H1 (cell line): ENCODE results near the gene ZBED6. TPM values are rescaled to one million over a fixed set of nuclear protein-coding genes. Genes with fewer than 3 reads are reported as not detected.

Source experiments
- CTCF ChIA-PET: fragments of 300-600 bp; sonication (Branson Sonifier 250); formaldehyde crosslinking; loops from one replicate; lab custom pipeline; 2021; ENCODE audit not compliant: partially characterized antibody; lab: Charles Lee
- POLR2A ChIA-PET: fragments of 300-600 bp; sonication (Branson Sonifier 250); formaldehyde crosslinking; loops from one replicate; lab custom pipeline; 2021; ENCODE audit warnings: inconsistent platforms; ENCODE audit not compliant: partially characterized antibody; lab: Charles Lee
- DNase-seq, 2 experiments: peaks; one replicate each; pipeline versions ENCODE4 v3.0.0 to v3.0.0-alpha.2; 2010 to 2022; ENCODE audit warnings: low spot score in 2 of 2, low read depth in 1 of 2, mixed read lengths in 1 of 2
- FAIRE-seq: peaks from 2 replicates; lab custom pipeline; 2011; peaks lifted over from hg19 to GRCh38; lab: Jason Lieb, UNC
- H2AFZ ChIP-seq: 2 replicates; pipeline ENCODE4 v1.8.1; 2012; ENCODE audit warnings: low read length, inconsistent platforms
- H2AK5ac ChIP-seq: 2 replicates; pipeline ENCODE4 v1.6.1; 2013; ENCODE audit warnings: low read depth, low read length
- H2BK120ac ChIP-seq: replicated peaks from 2 replicates; pipeline ENCODE3; 2013; ENCODE audit warnings: low read depth, low read length, inconsistent platforms
- H2BK12ac ChIP-seq: 2 replicates; pipeline ENCODE4 v1.6.1; 2013; ENCODE audit warnings: low read depth, low read length
- H2BK15ac ChIP-seq: 2 replicates; pipeline ENCODE4 v1.6.1; 2013; ENCODE audit warnings: low read length
- H2BK20ac ChIP-seq: 2 replicates; pipeline ENCODE4 v1.6.1; 2013; ENCODE audit warnings: low read length
- H2BK5ac ChIP-seq: 2 replicates; pipeline ENCODE4 v1.6.1; 2013; ENCODE audit warnings: low read depth, low read length
- H3K14ac ChIP-seq: 2 replicates; pipeline ENCODE4 v1.6.1; 2013; ENCODE audit warnings: inconsistent platforms; ENCODE audit not compliant: insufficient read length
- H3K18ac ChIP-seq: 2 replicates; pipeline ENCODE4 v1.6.1; 2013; ENCODE audit warnings: low read length; ENCODE audit errors: extremely low read depth
- H3K23ac ChIP-seq: 2 replicates; pipeline ENCODE4 v1.6.1; 2013; ENCODE audit warnings: inconsistent platforms; ENCODE audit not compliant: insufficient read length
- H3K23me2 ChIP-seq: 2 replicates; pipeline ENCODE4 v1.6.1; 2013; ENCODE audit warnings: low read depth, low read length
- H3K27ac ChIP-seq: 2 replicates; pipeline ENCODE4 v1.6.1; 2011; ENCODE audit warnings: low read depth, low read length, inconsistent platforms
- H3K27me3 ChIP-seq, 4 experiments: replicated peaks in 1 of 4; 1 replicate in 1 of 4; 2 replicates in 3 of 4; pipeline versions ENCODE4 v1.6.1 to v1.8.1; 2011 to 2013; ENCODE audit warnings: low read length in 3 of 4, mild to moderate bottlenecking in 3 of 4, inconsistent platforms in 2 of 4, mixed read lengths in 2 of 4, moderate library complexity in 1 of 4; ENCODE audit not compliant: control insufficient read depth in 3 of 4, insufficient read depth in 3 of 4; ENCODE audit errors: extremely low read depth in 1 of 4
- H3K36me3 ChIP-seq, 4 experiments: 2 replicates each; pipeline versions ENCODE4 v1.6.1 to v1.8.1; 2011 to 2013; ENCODE audit warnings: mild to moderate bottlenecking in 4 of 4, low read length in 3 of 4, moderate library complexity in 2 of 4, control low read depth in 1 of 4, inconsistent platforms in 1 of 4; ENCODE audit not compliant: insufficient read depth in 4 of 4, control insufficient read depth in 2 of 4
- H3K4ac ChIP-seq: replicated peaks from 2 replicates; pipeline ENCODE3; 2013; ENCODE audit warnings: low read length, low read depth, mixed read lengths, inconsistent platforms; ENCODE audit not compliant: insufficient read length
- H3K4me1 ChIP-seq, 4 experiments: replicated peaks in 1 of 4; 1 replicate in 1 of 4; 2 replicates in 3 of 4; pipeline versions ENCODE4 v1.6.1 to v1.8.1; 2011 to 2013; ENCODE audit warnings: low read length in 3 of 4, inconsistent platforms in 2 of 4, mixed read lengths in 1 of 4; ENCODE audit not compliant: insufficient read depth in 4 of 4, control insufficient read depth in 3 of 4
- H3K4me2 ChIP-seq, 2 experiments: 2 replicates each; pipeline versions ENCODE4 v1.6.1 to v1.8.1; 2011 to 2013; ENCODE audit warnings: low read depth in 2 of 2, low read length in 2 of 2, control low read depth in 1 of 2, inconsistent platforms in 1 of 2, mild to moderate bottlenecking in 1 of 2; ENCODE audit not compliant: insufficient read depth in 1 of 2
- H3K4me3 ChIP-seq, 4 experiments: fragments of 200-600, 300-600 bp in 1 of 4; sonication (generic), shearing (Covaris generic), sonication (Bioruptor Twin) in 1 of 4; 2 replicates each; pipeline versions ENCODE4 v1.5.1 to v1.8.1; 2011 to 2016; ENCODE audit warnings: low read length in 4 of 4, low read depth in 3 of 4, control low read depth in 2 of 4, inconsistent platforms in 2 of 4, mild to moderate bottlenecking in 2 of 4, mixed read lengths in 1 of 4, moderate library complexity in 1 of 4; ENCODE audit not compliant: insufficient read depth in 2 of 4; ENCODE audit errors: extremely low read depth in 1 of 4
- H3K56ac ChIP-seq: replicated peaks from 2 replicates; pipeline ENCODE3; 2013; ENCODE audit warnings: low read depth, mild to moderate bottlenecking, mixed read lengths, low read length, inconsistent platforms; ENCODE audit not compliant: insufficient read length
- H3K79me1 ChIP-seq: 2 replicates; pipeline ENCODE4 v1.6.1; 2013; ENCODE audit warnings: low read depth, low read length, control low read depth
- H3K79me2 ChIP-seq, 2 experiments: 2 replicates each; pipeline versions ENCODE4 v1.6.1 to v1.8.1; 2012 to 2013; ENCODE audit warnings: low read length in 2 of 2, mild to moderate bottlenecking in 2 of 2, inconsistent platforms in 1 of 2; ENCODE audit not compliant: insufficient read depth in 2 of 2, control insufficient read depth in 1 of 2
- H3K9ac ChIP-seq, 4 experiments: replicated peaks in 1 of 4; 1 replicate in 1 of 4; 2 replicates in 3 of 4; pipeline versions ENCODE4 v1.6.1 to v1.8.1; 2011 to 2013; ENCODE audit warnings: low read depth in 3 of 4, low read length in 3 of 4, control low read depth in 2 of 4, mild to moderate bottlenecking in 2 of 4, moderate library complexity in 2 of 4, inconsistent platforms in 1 of 4; ENCODE audit errors: extremely low read depth in 1 of 4
- H3K9me3 ChIP-seq, 2 experiments: 2 replicates each; pipeline versions ENCODE4 v1.6.1 to v1.8.1; 2012 to 2013; ENCODE audit warnings: mild to moderate bottlenecking in 2 of 2, moderate library complexity in 2 of 2, control low read depth in 1 of 2, inconsistent platforms in 1 of 2, low read depth in 1 of 2, low read length in 1 of 2, mixed read lengths in 1 of 2; ENCODE audit not compliant: insufficient read depth in 2 of 2
- H4K20me1 ChIP-seq, 2 experiments: replicated peaks in 1 of 2; 2 replicates each; pipeline versions ENCODE3 to v1.8.1; 2011 to 2013; ENCODE audit warnings: inconsistent platforms in 2 of 2, low read length in 2 of 2, mild to moderate bottlenecking in 1 of 2; ENCODE audit not compliant: insufficient read depth in 2 of 2, control insufficient read depth in 1 of 2
- H4K5ac ChIP-seq: 2 replicates; pipeline ENCODE4 v1.6.1; 2013; ENCODE audit warnings: low read length, low read depth, mixed read lengths, inconsistent platforms; ENCODE audit not compliant: insufficient read length
- H4K8ac ChIP-seq: 2 replicates; pipeline ENCODE4 v1.8.0; 2013; ENCODE audit warnings: mild to moderate bottlenecking, moderate library complexity, low read length, inconsistent platforms; ENCODE audit not compliant: insufficient read depth; ENCODE audit errors: extremely low read depth
- H4K91ac ChIP-seq: replicated peaks from 2 replicates; pipeline ENCODE3; 2013; ENCODE audit warnings: low read length, mixed read lengths, inconsistent platforms; ENCODE audit not compliant: insufficient read length
- HDAC2 ChIP-seq, 2 experiments: fragments of 300-600 bp in 1 of 2; sonication (generic) in 1 of 2; IDR thresholded peaks; 2 replicates each; pipeline ENCODE4 v1.6.1; 2011 to 2012; ENCODE audit warnings: low read depth in 2 of 2, low read length in 2 of 2, mild to moderate bottlenecking in 2 of 2, moderate library complexity in 2 of 2, borderline replicate concordance in 1 of 2, inconsistent platforms in 1 of 2
- KDM1A ChIP-seq: fragments of 200-600, 300-600 bp; sonication (generic); IDR thresholded peaks from 2 replicates; pipeline ENCODE4 v1.7.1; 2016; ENCODE audit warnings: mild to moderate bottlenecking, low read length, borderline replicate concordance
- RXRA ChIP-seq: IDR thresholded peaks from 2 replicates; pipeline ENCODE4 v1.6.1; 2011; ENCODE audit warnings: low read depth, mild to moderate bottlenecking, low read length, moderate library complexity; ENCODE audit not compliant: insufficient read depth
- SIN3A ChIP-seq, 2 experiments: IDR thresholded peaks in 1 of 2; conservative IDR thresholded peaks in 1 of 2; 2 replicates each; pipeline ENCODE4 v1.6.1; 2011 to 2012; ENCODE audit warnings: low read length in 2 of 2, improper control_type of control experiment in 1 of 2, low read depth in 1 of 2, mild to moderate bottlenecking in 1 of 2
- SIX5 ChIP-seq: IDR thresholded peaks from 2 replicates; pipeline ENCODE4 v1.6.1; 2011; ENCODE audit warnings: mild to moderate bottlenecking, low read depth, low read length
- WGBS, 2 experiments: shearing (Covaris generic) in 1 of 2; methylation state at CpG; one replicate each; pipeline versions ENCODE4 v1.1.6 to v1.1.7; 2013 to 2015; ENCODE audit warnings: low lambda C conversion rate in 2 of 2, mixed read lengths in 2 of 2, inconsistent platforms in 1 of 2, low coverage in 1 of 2, missing lambda C conversion rate in 1 of 2; ENCODE audit not compliant: insufficient replicate concordance in 2 of 2, insufficient coverage in 1 of 2, insufficient read length in 1 of 2; ENCODE audit errors: extremely low coverage in 1 of 2, missing lambda C conversion rate in 1 of 2; 5-methylcytosine and 5-hydroxymethylcytosine counted together
- polyA plus RNA-seq, 7 experiments: library from polyadenylated mRNA; depleted of rRNA in 3 of 7; stranded (reverse) in 5 of 7; unstranded in 2 of 7; fragments of >200 nt in 5 of 7; fragments of 200-250 nt in 2 of 7; gene quantifications; 1 replicate in 5 of 7; 2 replicates in 1 of 7; 4 replicates in 1 of 7; pipeline versions ENCODE4 v1.2.1 to v1.2.3, GENCODE V29; 2011 to 2013; ENCODE audit warnings: missing spikeins in 2 of 7, mixed read lengths in 2 of 7
- total RNA-seq: library from RNA; stranded (reverse); fragmentation: NEBNext Ultra II Directional; extraction: Animal tissue kit (Norgen Biotek cat#: 25700); gene quantifications from 2 replicates; pipeline ENCODE4 v1.2.1, GENCODE V29; 2021
- TF ChIP-seq, protein P1 (sequence below), 3 experiments: IDR thresholded peaks; 1 replicate in 2 of 3; 2 replicates in 1 of 3; pipeline versions ENCODE4 v1.5.1 to v1.6.1; 2011; ENCODE audit warnings: low read length in 3 of 3, mild to moderate bottlenecking in 3 of 3, inconsistent platforms in 2 of 3, low read depth in 1 of 3, moderate library complexity in 1 of 3; ENCODE audit not compliant: insufficient read depth in 1 of 3; ENCODE audit errors: control extremely low read depth in 1 of 3
- TF ChIP-seq, protein P2 (sequence below): IDR thresholded peaks from 2 replicates; pipeline ENCODE4 v1.6.1; 2012; ENCODE audit warnings: inconsistent platforms

The ZBED6 gene
- total and polyA plus RNA-seq, 2 of the 8 experiments (the other 6 are each of a cell fraction or from before 2014, with no cell fraction given): 1.4 to 25.9 TPM

DNA sequence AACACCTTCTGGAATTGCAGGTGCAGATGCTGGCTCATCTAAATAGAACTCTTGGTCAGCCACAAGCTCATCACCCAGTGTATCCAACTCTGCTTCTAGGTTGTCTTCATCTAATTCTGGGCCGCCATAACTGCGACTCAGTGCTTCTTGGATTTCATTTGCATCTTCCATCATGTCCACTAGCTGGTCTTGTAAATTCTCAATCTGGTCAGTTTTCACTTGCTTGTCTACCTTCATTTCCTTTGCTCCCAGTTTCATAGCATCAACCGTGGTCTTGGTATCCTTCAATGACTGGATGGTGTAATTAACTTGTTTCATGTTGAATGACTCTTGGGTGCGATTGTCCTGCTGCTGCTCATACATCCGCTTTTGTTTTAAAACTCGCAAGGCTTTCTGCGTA is 10.3 kb downstream of the ZBED6 start:
- no peak overlapping the region for H2BK5ac ChIP-seq
- peaks cover 0 to 80% of the 10 kb centered on the region in 2 experiments; a peak in 3 of 4 replicates for H3K79me2 ChIP-seq
- no peak for TF ChIP-seq SIN3A (conservative IDR thresholded peaks at IDR 0.05 in 1 of 2, IDR thresholded peaks at IDR 0.05 in 1 of 2; ENCODE audit: low read depth in 1 of 2, low read length in 2 of 2)
- TF ChIP-seq KDM1A: no peak
- TF ChIP-seq, protein P1, sequence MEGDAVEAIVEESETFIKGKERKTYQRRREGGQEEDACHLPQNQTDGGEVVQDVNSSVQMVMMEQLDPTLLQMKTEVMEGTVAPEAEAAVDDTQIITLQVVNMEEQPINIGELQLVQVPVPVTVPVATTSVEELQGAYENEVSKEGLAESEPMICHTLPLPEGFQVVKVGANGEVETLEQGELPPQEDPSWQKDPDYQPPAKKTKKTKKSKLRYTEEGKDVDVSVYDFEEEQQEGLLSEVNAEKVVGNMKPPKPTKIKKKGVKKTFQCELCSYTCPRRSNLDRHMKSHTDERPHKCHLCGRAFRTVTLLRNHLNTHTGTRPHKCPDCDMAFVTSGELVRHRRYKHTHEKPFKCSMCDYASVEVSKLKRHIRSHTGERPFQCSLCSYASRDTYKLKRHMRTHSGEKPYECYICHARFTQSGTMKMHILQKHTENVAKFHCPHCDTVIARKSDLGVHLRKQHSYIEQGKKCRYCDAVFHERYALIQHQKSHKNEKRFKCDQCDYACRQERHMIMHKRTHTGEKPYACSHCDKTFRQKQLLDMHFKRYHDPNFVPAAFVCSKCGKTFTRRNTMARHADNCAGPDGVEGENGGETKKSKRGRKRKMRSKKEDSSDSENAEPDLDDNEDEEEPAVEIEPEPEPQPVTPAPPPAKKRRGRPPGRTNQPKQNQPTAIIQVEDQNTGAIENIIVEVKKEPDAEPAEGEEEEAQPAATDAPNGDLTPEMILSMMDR (IDR thresholded peaks at IDR 0.05; ENCODE audit: control extremely low read depth in 1 of 3, insufficient read depth in 1 of 3, low read depth in 1 of 3, low read length in 3 of 3): no peak
- no peak for TF ChIP-seq SIX5
- TF ChIP-seq, protein P2, sequence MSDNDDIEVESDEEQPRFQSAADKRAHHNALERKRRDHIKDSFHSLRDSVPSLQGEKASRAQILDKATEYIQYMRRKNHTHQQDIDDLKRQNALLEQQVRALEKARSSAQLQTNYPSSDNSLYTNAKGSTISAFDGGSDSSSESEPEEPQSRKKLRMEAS: no peak
- no peak for TF ChIP-seq HDAC2 (IDR thresholded peaks at IDR 0.05; ENCODE audit: borderline replicate concordance in 1 of 2, low read depth in 2 of 2, low read length in 2 of 2)
- no peak for TF ChIP-seq RXRA

More for the DNA sequence above, 10.3 kb downstream of the ZBED6 start:
- Histone ChIP-seq H2BK15ac (no peak overlapping the region), H3K9me3 (no peaks in the 10 kb centered on the region), H2AFZ (no peak overlapping the region), H4K91ac (no peak overlapping the region), H2BK20ac (no peak overlapping the region), H3K79me1 (peaks cover 5% of the 10 kb centered on the region), H3K4me1 (no peaks in the 10 kb centered on the region), H4K20me1 (peaks cover 2% of the 10 kb centered on the region in 2 experiments), H3K4me2 (no peak overlapping the region), H3K27me3 (no peaks in the 10 kb centered on the region), H3K23me2 (no peaks in the 10 kb centered on the region), H3K18ac (no peak overlapping the region), H2BK12ac (no peak overlapping the region), H3K14ac (no peak overlapping the region), H3K4me3 (no peak overlapping the region), H3K56ac (no peak overlapping the region), H2AK5ac (no peak overlapping the region), H3K23ac (no peak overlapping the region), H3K9ac (peak overlapping the region in 1 of 4 experiments; percentile 54; a peak in 1 of 7 replicates), H3K4ac (no peak overlapping the region), H3K27ac (no peak overlapping the region), H2BK120ac (no peak overlapping the region), H4K5ac (no peak overlapping the region), H4K8ac (no peak overlapping the region), H3K36me3 (peaks cover 2 to 43% (median 12%) of the 10 kb centered on the region in 4 experiments; a peak in 5 of 8 replicates)
- FAIRE-seq (no peak), DNase-seq (no peak)
- ChIA-PET CTCF (interaction anchor here (0.6 kb wide), 1 partner anchor 98 kb away, joined by 3 read pairs; no protein-coding TSS in a partner anchor), POLR2A (interaction anchor here (0.6 kb wide), 1 partner anchor 257 kb away, joined by 3 read pairs; no protein-coding TSS in a partner anchor)
- WGBS, 2 experiments: 91% methylated on average over 7 of the region's 7 CpGs; no CpG with 5 or more reads in 1 of the 2 experiments
